Caco-2 (cell line): ENCODE measurements around the gene IGDCC3. TPM values are rescaled to one million over a fixed set of nuclear protein-coding genes. Genes with fewer than 3 reads are reported as not detected.

Experiments
- BruUV-seq: library from RNA; stranded (reverse); fragments of 400-500 nt; replicated peaks from 2 replicates; lab custom pipeline; 2021; lab: Mats Ljungman, UMichigan
- CTCF ChIA-PET: fragments of 300-600 bp; sonication (Branson Sonifier 250); formaldehyde crosslinking; loops from one replicate; lab custom pipeline; 2022; ENCODE audit warnings: antibody characterized with exemption; lab: Charles Lee
- POLR2A ChIA-PET: fragments of 300-600 bp; sonication (Branson Sonifier 250); formaldehyde crosslinking; loops from one replicate; lab custom pipeline; 2022; ENCODE audit warnings: antibody characterized with exemption; lab: Charles Lee
- DNase-seq, 2 experiments: peaks; one replicate each; pipeline versions ENCODE4 v3.0.0 to v3.0.0-alpha.2; 2020 to 2022
- H3K27me3 ChIP-seq: replicated peaks from 2 replicates; pipeline ENCODE4 v1.6.0; 2011; ENCODE audit warnings: low read length; ENCODE audit not compliant: control insufficient read depth, insufficient read depth
- H3K36me3 ChIP-seq: 2 replicates; pipeline ENCODE4 v1.5.1; 2011; ENCODE audit warnings: low read length; ENCODE audit not compliant: control insufficient read depth, insufficient read depth
- H3K4me1 ChIP-seq: fragments of 250-450 bp; sonication (Bioruptor Pico); 2 replicates; pipeline ENCODE4 v1.5.1; 2020; ENCODE audit warnings: mild to moderate bottlenecking
- H3K4me3 ChIP-seq: 2 replicates; pipeline ENCODE4 v1.5.1; 2011; ENCODE audit warnings: low read depth, mild to moderate bottlenecking, control low read depth, low read length
- H3K9me3 ChIP-seq: fragments of 250-450 bp; sonication (Bioruptor Pico); 2 replicates; pipeline ENCODE4 v1.5.1; 2020; ENCODE audit warnings: mild to moderate bottlenecking, moderate library complexity
- H3K27ac Mint-ChIP-seq: one replicate; pipeline ENCODE4 v1.8.0; 2022; ENCODE audit warnings: mixed read lengths; ENCODE audit not compliant: unreplicated experiment
- H3K27me3 Mint-ChIP-seq: one replicate; pipeline ENCODE4 v1.8.0; 2022; ENCODE audit warnings: mixed read lengths; ENCODE audit not compliant: insufficient read depth, unreplicated experiment
- H3K36me3 Mint-ChIP-seq: one replicate; pipeline ENCODE4 v1.8.0; 2022; ENCODE audit warnings: mild to moderate bottlenecking, mixed read lengths; ENCODE audit not compliant: insufficient read depth, unreplicated experiment
- H3K4me1 Mint-ChIP-seq: one replicate; pipeline ENCODE4 v1.8.0; 2022; ENCODE audit warnings: low read depth, mixed read lengths; ENCODE audit not compliant: unreplicated experiment
- H3K4me3 Mint-ChIP-seq: one replicate; pipeline ENCODE4 v1.8.0; 2022; ENCODE audit warnings: mild to moderate bottlenecking, moderate library complexity, mixed read lengths; ENCODE audit not compliant: unreplicated experiment
- H3K9me3 Mint-ChIP-seq: one replicate; pipeline ENCODE4 v1.8.0; 2022; ENCODE audit warnings: mixed read lengths; ENCODE audit not compliant: unreplicated experiment
- CTCF ChIP-seq, 2 experiments: fragments of 200-600 bp in 1 of 2; IDR thresholded peaks; 1 replicate in 1 of 2; 2 replicates in 1 of 2; pipeline versions ENCODE4 v1.5.1 to v1.8.0; 2011 to 2022; ENCODE audit warnings: antibody characterized with exemption in 1 of 2, control low read depth in 1 of 2, inconsistent platforms in 1 of 2, low read depth in 1 of 2, low read length in 1 of 2, mild to moderate bottlenecking in 1 of 2, moderate library complexity in 1 of 2; ENCODE audit not compliant: insufficient read depth in 1 of 2, severe bottlenecking in 1 of 2, unreplicated experiment in 1 of 2
- intact Hi-C: fragments of 100-400 bp; cut with micrococcal nuclease; formaldehyde crosslinking; loops from one replicate; pipeline ENCODE4 v1.10.0; 2022; ENCODE audit not compliant: unreplicated experiment
- total RNA-seq: library from RNA; stranded (reverse); gene quantifications from 2 replicates; pipeline ENCODE4 v1.2.3, GENCODE V29; 2022

IGDCC3 gene
- total RNA-seq, 1 experiment from 2014 or later: 51.2 TPM

GRCh38 chr15:65369651-65370050 is 8.2 kb downstream of the IGDCC3 start:
- peaks cover 52% of the 10 kb centered on the region for H3K4me1 Mint-ChIP-seq
- peak overlapping the region; percentile 93 for H3K27ac Mint-ChIP-seq
- peaks cover 53% of the 10 kb centered on the region for H3K4me1 ChIP-seq
- ChIA-PET POLR2A (no interaction called here), CTCF (no interaction called here)
- no peaks in the 10 kb centered on the region; the same call in 1 of the 2 replicates for H3K36me3 ChIP-seq
- H3K9me3 ChIP-seq: no peaks in the 10 kb centered on the region
- peaks cover 41% of the 10 kb centered on the region for H3K36me3 Mint-ChIP-seq
- DNase-seq: no peak
- H3K4me3 ChIP-seq: no peak overlapping the region
- no peak overlapping the region for H3K4me3 Mint-ChIP-seq
- H3K27me3 Mint-ChIP-seq: no peaks in the 10 kb centered on the region
- H3K27me3 ChIP-seq: no peaks in the 10 kb centered on the region
- no peaks in the 10 kb centered on the region for H3K9me3 Mint-ChIP-seq
- intact Hi-C loops: no loop called here
- no peak for TF ChIP-seq CTCF (IDR thresholded peaks at IDR 0.05; ENCODE audit: insufficient read depth in 1 of 2, low read depth in 1 of 2, low read length in 1 of 2, severe bottlenecking in 1 of 2, unreplicated experiment in 1 of 2)
- no TSS peak for BruUV-seq

GRCh38 chr15:65369212-65369547 is 8.6 kb downstream of the IGDCC3 start:
- Mint-ChIP-seq H3K36me3 (peaks cover 38% of the 10 kb centered on the region), H3K4me1 (peaks cover 54% of the 10 kb centered on the region)

More at GRCh38 chr15:65369212-65369547, 8.6 kb downstream of the IGDCC3 start:
- TF ChIP-seq CTCF (IDR thresholded peaks at IDR 0.05; ENCODE audit: insufficient read depth in 1 of 2, low read depth in 1 of 2, low read length in 1 of 2, severe bottlenecking in 1 of 2, unreplicated experiment in 1 of 2): no peak
- peak overlapping the region; percentile 93 for H3K27ac Mint-ChIP-seq
- H3K9me3 ChIP-seq: no peaks in the 10 kb centered on the region
- H3K27me3 Mint-ChIP-seq: no peaks in the 10 kb centered on the region
- peak overlapping the region; percentile 58 for H3K4me3 Mint-ChIP-seq
- ChIA-PET CTCF (no interaction called here), POLR2A (interaction anchor here (2.6 kb wide), 1 partner anchor 10 kb away, joined by 9 read pairs; no protein-coding TSS in a partner anchor)
- H3K36me3 ChIP-seq: no peaks in the 10 kb centered on the region
- no TSS peak for BruUV-seq
- no peak overlapping the region for H3K4me3 ChIP-seq
- no peaks in the 10 kb centered on the region for H3K27me3 ChIP-seq
- peaks cover 53% of the 10 kb centered on the region for H3K4me1 ChIP-seq
- DNase-seq: no peak
- intact Hi-C loops: no loop called here
- H3K9me3 Mint-ChIP-seq: no peaks in the 10 kb centered on the region
